A204.1 (cell line): Measurements from ENCODE around the gene ZC3H12C.

Experiments
- FAIRE-seq: peaks from 2 replicates; lab custom pipeline; 2012; peaks lifted over from hg19 to GRCh38; lab: Jason Lieb, UNC

The ZC3H12C gene

GRCh38 chr11:110152199-110152598, 59.0 kb downstream of the ZC3H12C start:
- FAIRE-seq: no peak

DNA sequence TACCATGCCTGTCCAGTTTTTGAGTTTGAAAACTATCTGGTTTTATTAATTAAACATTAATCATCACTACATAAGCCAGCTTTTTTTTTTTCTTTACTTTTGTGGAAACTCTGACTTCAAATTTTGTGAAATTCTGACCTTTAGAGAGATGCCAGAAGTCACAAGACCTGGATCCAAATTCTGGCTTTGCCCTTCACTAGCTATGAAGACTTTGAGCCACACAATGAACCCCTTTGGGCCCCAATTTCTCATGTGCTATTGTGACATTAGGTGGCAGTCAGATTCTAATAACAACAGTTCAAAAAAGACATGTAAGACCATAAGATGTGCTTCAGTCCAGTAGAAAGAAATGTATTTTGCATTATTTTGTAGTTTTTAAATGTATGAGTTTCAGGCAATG, 60.3 kb downstream of the ZC3H12C start:
- FAIRE-seq: no peak

GRCh38 chr11:110156503-110156902, 63.3 kb downstream of the ZC3H12C start:
- FAIRE-seq: no peak

- no peak for FAIRE-seq
Observed at GRCh38 chr11:110158317-110159200, 65.4 kb downstream of the ZC3H12C start.

- FAIRE-seq: no peak
Observed at GRCh38 chr11:110159476-110159875, 66.3 kb downstream of the ZC3H12C start.

GRCh38 chr11:110160016-110160415, 66.8 kb downstream of the ZC3H12C start:
- no peak for FAIRE-seq

GRCh38 chr11:110160437-110160836, 67.2 kb downstream of the ZC3H12C start:
- peak; percentile 56 for FAIRE-seq

DNA sequence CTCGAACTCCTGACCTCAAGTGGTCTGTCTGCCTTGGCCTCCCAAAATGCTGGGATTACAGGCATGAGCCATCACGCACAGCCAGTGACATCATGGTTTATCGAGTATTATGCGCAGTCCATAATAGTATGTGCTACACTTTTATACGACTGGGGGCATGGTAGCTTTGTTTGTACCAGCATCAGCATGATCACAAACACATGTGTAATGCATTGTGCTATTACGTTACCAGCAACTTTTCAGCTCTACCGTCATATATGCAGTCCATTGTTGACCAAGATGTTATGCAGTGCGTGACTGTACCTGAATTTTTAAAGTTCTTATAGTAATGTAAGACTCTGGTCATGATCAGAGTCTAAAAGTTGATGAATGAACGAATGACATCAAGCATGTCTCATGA, 67.9 kb downstream of the ZC3H12C start:
- no peak for FAIRE-seq

- no peak for FAIRE-seq
Observed at GRCh38 chr11:110162216-110162615, 69.0 kb downstream of the ZC3H12C start.

DNA sequence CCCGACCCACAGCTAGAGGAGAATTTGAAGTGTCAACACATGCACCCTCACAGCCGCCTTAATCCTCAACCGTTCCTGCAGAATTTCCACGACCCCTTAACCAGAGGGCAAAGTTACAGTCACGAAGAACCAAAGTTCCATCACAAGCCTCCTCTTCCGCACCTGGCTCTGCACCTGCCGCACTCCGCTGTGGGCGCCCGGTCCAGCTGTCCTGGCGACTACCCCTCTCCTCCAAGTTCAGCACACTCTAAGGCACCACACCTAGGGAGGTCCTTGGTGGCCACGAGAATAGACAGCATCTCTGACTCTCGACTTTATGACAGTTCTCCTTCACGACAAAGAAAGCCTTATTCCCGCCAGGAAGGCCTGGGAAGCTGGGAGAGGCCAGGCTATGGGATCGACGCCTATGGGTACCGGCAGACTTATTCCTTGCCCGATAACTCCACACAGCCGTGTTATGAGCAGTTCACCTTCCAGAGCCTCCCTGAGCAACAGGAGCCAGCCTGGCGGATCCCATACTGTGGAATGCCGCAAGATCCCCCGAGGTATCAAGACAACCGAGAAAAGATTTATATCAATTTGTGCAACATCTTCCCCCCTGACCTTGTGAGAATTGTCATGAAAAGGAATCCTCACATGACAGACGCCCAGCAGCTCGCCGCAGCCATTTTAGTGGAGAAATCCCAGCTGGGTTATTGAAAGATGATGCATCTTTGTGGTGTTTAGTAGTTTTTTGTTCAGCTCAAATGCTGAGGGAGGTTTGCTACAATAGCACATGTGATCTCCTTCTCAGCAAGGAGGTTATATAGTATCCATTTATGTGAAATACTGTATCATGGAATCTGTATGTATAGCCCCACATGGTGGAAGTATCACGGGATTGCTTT, 72.1 kb downstream of the ZC3H12C start:
- FAIRE-seq: no peak

DNA sequence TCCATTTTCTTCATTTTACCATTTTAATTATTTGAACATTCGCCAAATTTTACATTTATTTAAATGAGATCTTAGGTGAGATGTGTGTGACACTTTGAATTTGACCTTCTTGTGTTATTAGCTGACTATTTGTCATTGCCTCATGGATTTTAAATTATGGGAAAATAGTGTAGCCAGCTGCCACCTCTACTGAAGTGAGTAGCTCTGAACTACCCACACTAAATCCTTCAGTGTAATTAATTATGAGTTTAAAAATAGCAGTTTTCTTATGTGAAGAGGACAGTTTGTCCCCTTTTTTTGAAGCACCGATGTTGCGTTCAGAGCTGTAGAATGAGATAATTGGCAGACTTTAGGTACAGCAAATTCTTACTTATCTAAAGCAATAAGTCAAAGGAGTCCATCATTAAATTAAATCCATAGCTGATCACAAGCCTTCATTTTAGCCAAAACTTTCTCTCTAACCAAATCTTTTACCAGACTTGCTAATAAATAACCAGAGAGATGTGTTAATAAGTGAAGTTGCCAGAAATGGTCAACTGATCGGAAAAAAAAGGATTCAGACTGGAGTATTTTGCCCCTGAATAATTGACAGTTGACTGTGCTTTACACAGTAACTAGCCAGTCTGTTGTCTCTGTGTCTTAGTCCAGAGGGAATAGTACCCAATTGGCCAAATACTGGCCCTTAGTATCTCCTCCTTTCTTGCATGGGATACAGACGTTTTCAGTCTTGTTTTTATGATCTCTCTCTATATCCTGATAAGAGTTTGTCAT, 75.0 kb downstream of the ZC3H12C start:
- FAIRE-seq: no peak

- FAIRE-seq: no peak
Observed at GRCh38 chr11:110169738-110170137, 76.5 kb downstream of the ZC3H12C start.

DNA sequence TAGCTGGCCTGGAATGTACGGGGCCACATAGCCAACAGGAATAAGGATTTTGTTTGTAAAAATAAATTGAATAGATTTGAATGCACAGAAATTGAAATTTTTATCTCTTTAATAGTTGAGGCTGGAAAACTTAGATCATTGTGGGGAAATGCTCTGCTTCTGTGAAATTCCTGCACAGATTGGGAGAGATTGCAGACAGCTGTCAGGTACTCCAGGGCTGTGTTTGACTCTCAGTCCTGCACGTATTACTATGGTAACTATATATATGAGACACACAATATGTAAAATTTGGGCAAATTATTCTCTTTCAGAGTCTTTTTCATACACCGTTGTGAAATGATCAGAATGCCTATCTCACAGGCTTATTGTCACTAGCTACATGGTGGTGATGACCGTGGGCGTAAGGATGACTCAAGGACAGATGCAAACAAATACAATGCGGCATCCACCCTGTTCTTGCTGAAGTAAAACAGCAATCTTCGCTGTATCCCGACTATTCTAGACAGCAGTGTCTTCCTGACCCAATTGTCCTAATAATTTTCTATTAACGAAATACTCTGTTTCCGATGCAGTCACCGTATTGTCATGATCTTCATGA, 79.4 kb downstream of the ZC3H12C start:
- FAIRE-seq: no peak

- no peak for FAIRE-seq
Observed at GRCh38 chr11:110173811-110174644, 80.8 kb downstream of the ZC3H12C start.

GRCh38 chr11:110174645-110175310, 81.6 kb downstream of the ZC3H12C start:
- FAIRE-seq: no peak

- FAIRE-seq: no peak
Observed at GRCh38 chr11:110176366-110177085, 83.3 kb downstream of the ZC3H12C start.

GRCh38 chr11:110177086-110177456, 83.9 kb downstream of the ZC3H12C start:
- FAIRE-seq: no peak

DNA sequence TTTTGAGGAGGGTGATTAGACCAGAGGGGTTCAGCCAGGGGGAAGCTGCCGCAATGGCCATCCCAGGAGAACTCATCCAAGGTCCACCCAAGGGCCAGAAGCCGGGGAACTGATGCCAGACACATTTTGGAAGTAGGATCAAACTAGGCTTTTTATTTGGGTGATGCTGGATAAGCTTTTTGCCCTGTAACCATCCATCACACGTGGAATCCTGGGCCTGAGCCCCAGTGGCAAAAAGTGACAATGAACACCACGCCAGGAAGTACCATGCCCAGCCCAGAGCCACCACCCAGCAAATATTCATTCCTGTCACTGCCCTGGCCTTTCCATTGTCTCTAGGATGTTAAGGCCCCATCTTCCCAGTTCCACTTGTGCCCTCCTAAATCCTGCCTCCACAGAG, 85.9 kb downstream of the ZC3H12C start:
- FAIRE-seq: no peak

- no peak for FAIRE-seq
Observed at GRCh38 chr11:110182886-110183285, 89.7 kb downstream of the ZC3H12C start.

DNA sequence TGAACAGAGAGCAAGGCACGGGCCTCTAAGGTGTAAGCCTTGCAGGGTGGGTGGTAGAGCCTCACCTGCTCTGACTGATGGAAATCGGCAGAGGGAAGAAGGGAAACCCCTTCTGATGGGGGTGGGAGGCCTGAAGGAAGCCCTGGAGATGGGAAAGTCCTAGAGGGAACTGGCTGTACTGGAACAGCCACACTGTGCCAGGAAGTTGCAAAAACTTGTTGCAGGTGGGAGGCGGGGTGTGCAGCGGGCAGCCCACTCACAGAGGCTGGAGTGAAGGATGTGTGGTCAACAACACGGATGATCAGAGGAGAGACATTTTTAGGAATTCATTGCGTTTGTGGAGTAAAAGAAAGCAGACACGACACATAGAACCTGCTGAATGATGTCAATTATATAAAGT, 91.3 kb downstream of the ZC3H12C start:
- FAIRE-seq: no peak
